Dendritic cell treated with granulocyte-macrophage colony-stimulating factor and Interleukin-4, amounts not matched to agents 40 ng/mL and 50 ng/mL, for 4 days (primary cell): Measurements from ENCODE around the gene PLXNA3.

Experiments used
- H3K27ac Mint-ChIP-seq: one replicate; pipeline ENCODE4 v1.8.0; 2022; ENCODE audit warnings: mild to moderate bottlenecking, mixed read lengths
- H3K27me3 Mint-ChIP-seq: one replicate; pipeline ENCODE4 v1.8.0; 2022; ENCODE audit warnings: mild to moderate bottlenecking, mixed read lengths
- H3K36me3 Mint-ChIP-seq: one replicate; pipeline ENCODE4 v1.8.0; 2022; ENCODE audit warnings: low read depth, mixed read lengths
- H3K4me1 Mint-ChIP-seq: one replicate; pipeline ENCODE4 v1.8.0; 2022; ENCODE audit warnings: low read depth, mixed read lengths
- H3K4me3 Mint-ChIP-seq: one replicate; pipeline ENCODE4 v1.8.0; 2022; ENCODE audit warnings: mild to moderate bottlenecking, moderate library complexity, mixed read lengths
- H3K9me3 Mint-ChIP-seq: one replicate; pipeline ENCODE4 v1.8.0; 2022; ENCODE audit warnings: mixed read lengths
- intact Hi-C: fragments of 100-400 bp; cut with micrococcal nuclease; formaldehyde crosslinking; loops from one replicate; pipeline ENCODE4 v1.15.0; 2022

PLXNA3 gene

GRCh38 chrX:154458954-154459778 is 1.1 kb downstream of the PLXNA3 start:
- intact Hi-C loops, result loop anchor here (10.0 kb wide), 1 partner anchor 54 kb away; the partner anchor contains the start of gene DNASE1L1
- peaks cover 10% of the 10 kb centered on the region for H3K27me3 Mint-ChIP-seq
- H3K27ac Mint-ChIP-seq, result no peak overlapping the region
- peak overlapping the region; percentile 76 for H3K4me3 Mint-ChIP-seq
- peaks cover 30% of the 10 kb centered on the region for H3K4me1 Mint-ChIP-seq
- peaks cover 51% of the 10 kb centered on the region for H3K36me3 Mint-ChIP-seq
- no peaks in the 10 kb centered on the region for H3K9me3 Mint-ChIP-seq

- H3K4me1 Mint-ChIP-seq, result peaks cover 30% of the 10 kb centered on the region
- H3K4me3 Mint-ChIP-seq, result peak overlapping the region; percentile 76
- intact Hi-C loops, result loop anchor here (10.0 kb wide), 1 partner anchor 55 kb away; the partner anchor contains the start of gene DNASE1L1
- H3K27me3 Mint-ChIP-seq, result peaks cover 8% of the 10 kb centered on the region
- H3K36me3 Mint-ChIP-seq, result peaks cover 51% of the 10 kb centered on the region
- H3K27ac Mint-ChIP-seq, result no peak overlapping the region
- no peaks in the 10 kb centered on the region for H3K9me3 Mint-ChIP-seq
Measured at GRCh38 chrX:154459832-154460231, 1.8 kb downstream of the PLXNA3 start.

DNA sequence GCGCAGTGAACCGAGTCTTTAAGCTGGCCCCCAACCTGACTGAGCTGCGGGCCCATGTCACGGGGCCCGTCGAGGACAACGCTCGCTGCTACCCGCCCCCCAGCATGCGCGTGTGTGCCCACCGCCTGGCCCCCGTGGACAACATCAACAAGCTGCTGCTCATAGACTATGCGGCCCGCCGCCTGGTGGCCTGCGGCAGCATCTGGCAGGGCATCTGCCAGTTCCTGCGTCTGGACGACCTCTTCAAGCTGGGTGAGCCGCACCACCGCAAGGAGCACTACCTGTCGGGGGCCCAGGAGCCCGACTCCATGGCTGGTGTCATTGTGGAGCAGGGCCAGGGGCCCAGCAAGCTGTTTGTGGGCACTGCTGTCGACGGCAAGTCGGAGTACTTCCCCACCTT is 2.2 kb downstream of the PLXNA3 start:
- H3K9me3 Mint-ChIP-seq, result no peaks in the 10 kb centered on the region
- peaks cover 8% of the 10 kb centered on the region for H3K27me3 Mint-ChIP-seq
- H3K27ac Mint-ChIP-seq, result no peak overlapping the region
- H3K4me3 Mint-ChIP-seq, result peak overlapping the region; percentile 76
- H3K36me3 Mint-ChIP-seq, result peaks cover 55% of the 10 kb centered on the region
- H3K4me1 Mint-ChIP-seq, result peaks cover 30% of the 10 kb centered on the region
- intact Hi-C loops, result no loop called here

DNA sequence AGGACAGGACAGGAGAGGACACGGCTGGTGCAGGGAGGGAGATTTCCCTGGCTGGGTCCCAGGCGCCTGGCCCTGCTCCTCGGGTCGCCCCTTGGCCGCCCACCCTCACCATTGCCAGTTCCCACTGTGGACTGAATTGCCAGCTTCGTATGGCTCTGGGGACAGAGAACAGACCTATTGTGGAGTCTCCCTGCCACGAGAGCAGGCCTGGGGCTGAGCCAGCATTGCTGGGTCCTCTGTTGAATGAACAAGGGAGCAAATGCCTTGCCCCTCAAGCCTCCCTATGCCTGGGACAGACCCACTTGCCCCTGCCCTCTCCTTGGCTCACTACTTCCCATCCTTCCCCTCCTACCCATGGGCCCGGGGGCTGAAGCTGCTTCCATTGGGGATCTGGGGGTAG is 4.3 kb downstream of the PLXNA3 start:
- H3K27me3 Mint-ChIP-seq, result peaks cover 8% of the 10 kb centered on the region
- no peak overlapping the region for H3K27ac Mint-ChIP-seq
- H3K4me3 Mint-ChIP-seq, result no peak overlapping the region
- H3K4me1 Mint-ChIP-seq, result peaks cover 27% of the 10 kb centered on the region
- peaks cover 76% of the 10 kb centered on the region for H3K36me3 Mint-ChIP-seq
- no peaks in the 10 kb centered on the region for H3K9me3 Mint-ChIP-seq
- intact Hi-C loops, result no loop called here

DNA sequence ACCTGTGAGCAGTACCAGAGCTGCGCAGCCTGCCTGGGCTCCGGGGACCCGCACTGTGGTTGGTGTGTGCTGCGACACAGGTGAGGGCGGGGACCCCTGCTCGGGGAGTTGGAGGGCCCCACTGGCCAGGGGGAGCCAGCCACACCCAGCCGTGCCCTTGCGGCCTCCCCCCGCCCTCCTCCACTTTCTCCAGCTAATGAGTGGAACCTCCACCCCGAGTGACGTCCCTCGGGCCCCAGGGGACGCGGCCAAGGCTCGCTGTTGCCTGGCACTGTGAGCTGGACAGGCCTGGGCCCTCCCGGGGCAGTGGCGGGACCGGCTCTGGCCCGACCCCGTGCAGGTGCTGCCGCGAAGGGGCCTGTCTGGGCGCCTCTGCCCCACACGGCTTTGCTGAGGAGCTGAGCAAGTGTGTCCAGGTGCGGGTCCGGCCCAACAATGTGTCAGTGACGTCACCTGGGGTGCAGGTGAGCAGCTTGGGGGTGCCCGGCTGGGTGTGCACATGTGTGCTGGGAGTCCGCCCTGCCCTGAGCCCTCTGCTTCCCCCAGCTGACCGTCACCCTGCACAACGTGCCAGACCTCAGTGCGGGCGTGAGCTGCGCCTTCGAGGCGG is 5.6 kb downstream of the PLXNA3 start:
- Mint-ChIP-seq H3K9me3 (no peaks in the 10 kb centered on the region), H3K27ac (no peak overlapping the region), H3K27me3 (peaks cover 8% of the 10 kb centered on the region), H3K4me1 (peaks cover 24% of the 10 kb centered on the region), H3K4me3 (no peak overlapping the region), H3K36me3 (peaks cover 89% of the 10 kb centered on the region)
- intact Hi-C loops, result no loop called here

DNA sequence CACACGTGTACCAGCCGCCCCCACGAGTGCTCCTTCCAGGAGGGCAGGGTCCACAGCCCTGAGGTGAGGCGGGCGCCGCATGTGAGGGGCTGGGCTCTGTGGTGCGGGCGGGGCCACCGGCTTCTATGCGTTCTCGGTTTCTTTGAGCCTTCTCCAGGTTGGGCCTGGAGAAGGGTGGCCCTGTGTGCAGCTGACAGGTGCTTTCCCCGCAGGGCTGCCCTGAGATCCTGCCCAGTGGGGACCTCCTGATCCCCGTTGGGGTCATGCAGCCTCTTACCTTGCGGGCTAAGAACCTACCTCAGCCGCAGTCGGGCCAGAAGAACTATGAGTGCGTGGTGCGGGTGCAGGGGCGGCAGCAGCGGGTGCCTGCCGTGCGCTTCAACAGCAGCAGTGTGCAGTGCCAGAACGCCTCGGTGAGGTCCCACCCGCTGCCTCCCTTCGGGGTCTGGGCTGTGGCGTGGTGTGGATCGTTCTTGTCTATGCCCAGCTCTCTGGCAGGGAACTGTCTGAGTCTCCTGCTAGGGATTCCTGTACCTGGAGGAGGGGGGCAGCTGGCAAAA is 6.8 kb downstream of the PLXNA3 start:
- Mint-ChIP-seq H3K4me3 (no peak overlapping the region), H3K27me3 (peaks cover 8% of the 10 kb centered on the region), H3K36me3 (peaks cover 100% of the 10 kb centered on the region), H3K4me1 (peaks cover 16% of the 10 kb centered on the region), H3K27ac (no peak overlapping the region), H3K9me3 (no peaks in the 10 kb centered on the region)
- intact Hi-C loops, result no loop called here

- peaks cover 4% of the 10 kb centered on the region for H3K27me3 Mint-ChIP-seq
- H3K36me3 Mint-ChIP-seq, result peaks cover 100% of the 10 kb centered on the region
- no peak overlapping the region for H3K4me3 Mint-ChIP-seq
- intact Hi-C loops, result no loop called here
- H3K4me1 Mint-ChIP-seq, result peaks cover 9% of the 10 kb centered on the region
- H3K27ac Mint-ChIP-seq, result no peak overlapping the region
- no peaks in the 10 kb centered on the region for H3K9me3 Mint-ChIP-seq
Measured at GRCh38 chrX:154465601-154466000, 7.5 kb downstream of the PLXNA3 start.

DNA sequence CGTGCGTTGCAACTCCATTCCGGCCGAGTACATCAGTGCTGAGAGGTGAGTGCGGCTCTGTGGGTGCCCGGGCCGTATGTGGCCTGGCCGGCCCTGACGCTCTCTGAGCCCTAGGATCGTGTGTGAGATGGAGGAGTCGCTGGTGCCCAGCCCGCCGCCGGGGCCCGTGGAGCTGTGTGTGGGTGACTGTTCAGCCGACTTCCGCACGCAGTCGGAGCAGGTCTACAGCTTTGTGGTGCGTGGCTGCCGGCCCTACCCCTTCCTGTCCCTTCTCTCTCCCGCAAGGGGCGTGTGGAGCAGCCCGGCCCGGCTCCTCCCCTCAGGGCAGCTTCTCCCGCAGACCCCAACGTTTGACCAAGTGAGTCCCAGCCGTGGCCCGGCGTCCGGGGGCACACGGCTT is 8.0 kb downstream of the PLXNA3 start:
- Mint-ChIP-seq H3K4me1 (peaks cover 9% of the 10 kb centered on the region), H3K9me3 (no peaks in the 10 kb centered on the region), H3K27ac (no peak overlapping the region), H3K27me3 (peaks cover 4% of the 10 kb centered on the region), H3K4me3 (no peak overlapping the region), H3K36me3 (peaks cover 100% of the 10 kb centered on the region)
- intact Hi-C loops, result no loop called here

- Mint-ChIP-seq H3K36me3 (peaks cover 100% of the 10 kb centered on the region), H3K4me3 (no peak overlapping the region), H3K27me3 (peaks cover 2% of the 10 kb centered on the region), H3K4me1 (peaks cover 3% of the 10 kb centered on the region), H3K27ac (no peak overlapping the region), H3K9me3 (no peaks in the 10 kb centered on the region)
- intact Hi-C loops, result no loop called here
Measured at GRCh38 chrX:154466907-154467306, 8.8 kb downstream of the PLXNA3 start.

- Mint-ChIP-seq H3K4me3 (no peak overlapping the region), H3K36me3 (peaks cover 100% of the 10 kb centered on the region), H3K4me1 (peaks cover 4% of the 10 kb centered on the region), H3K9me3 (no peaks in the 10 kb centered on the region), H3K27me3 (no peaks in the 10 kb centered on the region), H3K27ac (no peak overlapping the region)
- intact Hi-C loops, result no loop called here
Measured at GRCh38 chrX:154467556-154467955, 9.5 kb downstream of the PLXNA3 start.

DNA sequence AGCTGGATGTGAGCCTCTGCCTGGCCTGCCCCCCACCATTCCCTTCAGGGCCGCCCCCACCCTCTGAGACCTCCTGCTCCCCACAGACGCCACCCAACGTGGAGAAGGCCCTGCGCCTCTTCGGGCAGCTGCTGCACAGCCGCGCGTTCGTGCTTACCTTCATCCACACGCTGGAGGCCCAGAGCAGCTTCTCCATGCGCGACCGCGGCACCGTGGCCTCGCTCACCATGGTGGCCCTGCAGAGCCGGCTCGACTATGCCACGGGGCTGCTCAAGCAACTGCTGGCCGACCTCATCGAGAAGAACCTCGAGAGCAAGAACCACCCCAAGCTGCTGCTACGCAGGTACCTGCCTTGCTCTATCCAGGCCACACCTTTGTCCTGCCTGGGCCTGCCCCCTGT is 10.1 kb downstream of the PLXNA3 start:
- peaks cover 11% of the 10 kb centered on the region for H3K4me1 Mint-ChIP-seq
- no peak overlapping the region for H3K4me3 Mint-ChIP-seq
- no peaks in the 10 kb centered on the region for H3K9me3 Mint-ChIP-seq
- H3K27me3 Mint-ChIP-seq, result no peaks in the 10 kb centered on the region
- peaks cover 100% of the 10 kb centered on the region for H3K36me3 Mint-ChIP-seq
- intact Hi-C loops, result no loop called here
- no peak overlapping the region for H3K27ac Mint-ChIP-seq

- Mint-ChIP-seq H3K27ac (no peak overlapping the region), H3K4me3 (no peak overlapping the region), H3K4me1 (peaks cover 14% of the 10 kb centered on the region), H3K9me3 (no peaks in the 10 kb centered on the region), H3K27me3 (no peaks in the 10 kb centered on the region), H3K36me3 (peaks cover 100% of the 10 kb centered on the region)
- intact Hi-C loops, result no loop called here
Measured at GRCh38 chrX:154469114-154469513, 11.0 kb downstream of the PLXNA3 start.

- intact Hi-C loops, result no loop called here
- no peak overlapping the region for H3K4me3 Mint-ChIP-seq
- peaks cover 14% of the 10 kb centered on the region for H3K4me1 Mint-ChIP-seq
- no peak overlapping the region for H3K27ac Mint-ChIP-seq
- H3K36me3 Mint-ChIP-seq, result peaks cover 94% of the 10 kb centered on the region
- H3K27me3 Mint-ChIP-seq, result no peaks in the 10 kb centered on the region
- no peaks in the 10 kb centered on the region for H3K9me3 Mint-ChIP-seq
Measured at GRCh38 chrX:154469880-154470279, 11.8 kb downstream of the PLXNA3 start.

- intact Hi-C loops, result no loop called here
Measured at GRCh38 chrX:154470434-154470833, 12.4 kb downstream of the PLXNA3 start.

More at GRCh38 chrX:154470434-154470833, 12.4 kb downstream of the PLXNA3 start:
- no peaks in the 10 kb centered on the region for H3K9me3 Mint-ChIP-seq
- H3K4me3 Mint-ChIP-seq, result no peak overlapping the region
- H3K27me3 Mint-ChIP-seq, result no peaks in the 10 kb centered on the region
- H3K36me3 Mint-ChIP-seq, result peaks cover 92% of the 10 kb centered on the region
- no peak overlapping the region for H3K27ac Mint-ChIP-seq
- H3K4me1 Mint-ChIP-seq, result peaks cover 14% of the 10 kb centered on the region
